GM18861 (cell line): ENCODE data around the gene SH3BP5.

Source experiments
- ATAC-seq: cut with Tn5 transposase; IDR thresholded peaks from one replicate; pipeline ENCODE4 v1.9.1; 2021; ENCODE audit not compliant: unreplicated experiment

SH3BP5 gene

DNA sequence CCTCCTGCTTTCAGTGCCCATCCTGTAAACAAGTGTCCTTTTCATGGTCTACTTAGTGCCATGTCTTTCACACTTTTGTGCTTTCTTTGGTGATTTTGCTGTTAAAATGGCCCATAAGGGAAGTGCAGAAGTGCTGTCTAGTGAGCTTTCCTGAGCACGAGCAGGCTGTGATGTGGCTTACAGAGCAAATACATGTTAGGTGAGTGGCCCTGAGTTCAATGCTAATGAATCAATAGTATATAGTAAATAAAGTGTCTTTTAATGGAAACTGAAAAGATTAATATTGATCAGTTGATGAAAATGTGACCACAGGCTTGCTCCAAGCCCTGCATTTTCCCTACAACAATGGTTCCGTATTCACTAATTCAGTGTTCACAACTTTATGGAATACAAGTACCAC lies 5.7 kb downstream of the SH3BP5 start:
- ATAC-seq: no peak

GRCh38 chr3:15326037-15326436 lies 6.3 kb downstream of the SH3BP5 start:
- no peak for ATAC-seq

DNA sequence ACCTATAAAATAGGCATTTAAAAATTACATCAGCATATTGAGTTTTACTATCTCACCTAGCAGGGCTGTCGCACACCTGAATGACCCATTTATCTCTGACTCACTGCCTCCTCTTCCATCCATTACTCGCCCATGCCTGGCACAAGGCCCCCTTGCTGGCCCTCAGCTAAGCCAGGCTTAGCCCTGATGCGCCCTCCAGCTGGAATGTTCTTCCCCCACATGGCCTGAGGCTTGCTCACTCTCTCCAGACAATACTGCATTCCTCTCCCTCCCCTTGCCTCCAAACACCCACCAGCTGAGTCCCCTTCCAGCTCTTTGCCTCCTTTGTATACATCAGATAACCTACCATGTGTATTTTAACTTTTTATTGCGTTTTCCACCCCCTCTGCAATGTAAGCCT lies 7.2 kb downstream of the SH3BP5 start:
- ATAC-seq: no peak

DNA sequence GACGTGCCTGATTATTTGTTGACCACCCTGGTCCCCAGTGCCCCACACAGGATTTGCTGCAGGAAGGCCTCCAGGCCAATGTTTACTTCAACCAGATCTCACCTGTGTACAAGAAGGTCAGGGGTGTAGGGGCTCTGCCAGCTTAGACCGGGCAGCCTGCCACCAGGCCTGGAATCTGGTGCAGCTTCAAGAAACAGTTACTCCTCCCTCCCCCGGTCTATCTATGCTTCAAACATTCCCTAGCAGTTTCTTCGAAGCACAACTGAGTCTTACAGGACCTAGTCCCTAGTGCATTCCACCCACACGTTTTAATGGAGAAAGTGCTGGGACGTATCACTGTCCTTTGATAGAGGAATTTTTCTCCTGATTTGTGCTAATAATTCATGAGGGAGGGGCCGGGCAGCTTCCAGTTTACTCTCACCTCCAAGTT lies 8.0 kb downstream of the SH3BP5 start:
- no peak for ATAC-seq

GRCh38 chr3:15323063-15323462 lies 9.3 kb downstream of the SH3BP5 start:
- ATAC-seq: no peak

- ATAC-seq: no peak
Measured at GRCh38 chr3:15321349-15321748, 11.0 kb downstream of the SH3BP5 start.

DNA sequence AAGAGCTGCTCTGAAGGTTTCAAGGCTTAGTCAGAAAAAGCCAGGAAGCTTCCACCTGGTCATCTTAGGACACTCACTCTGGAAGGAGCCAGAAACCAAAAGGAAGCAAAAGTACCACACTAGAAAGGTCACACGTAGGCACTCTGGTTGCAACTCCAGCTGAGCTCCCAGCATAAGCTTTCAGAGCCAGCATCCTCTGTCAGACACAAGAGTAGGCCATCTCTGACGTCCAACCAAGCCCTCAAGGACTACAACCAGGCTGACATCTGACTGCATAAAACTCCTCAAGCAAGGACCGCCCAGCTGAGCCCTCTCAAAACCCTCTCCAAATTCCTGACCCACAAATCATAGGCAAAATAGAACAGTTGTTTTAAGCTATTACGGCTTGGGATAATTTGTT lies 12.8 kb downstream of the SH3BP5 start:
- no peak for ATAC-seq

- no peak for ATAC-seq
Measured at GRCh38 chr3:15319136-15319535, 13.2 kb downstream of the SH3BP5 start.

DNA sequence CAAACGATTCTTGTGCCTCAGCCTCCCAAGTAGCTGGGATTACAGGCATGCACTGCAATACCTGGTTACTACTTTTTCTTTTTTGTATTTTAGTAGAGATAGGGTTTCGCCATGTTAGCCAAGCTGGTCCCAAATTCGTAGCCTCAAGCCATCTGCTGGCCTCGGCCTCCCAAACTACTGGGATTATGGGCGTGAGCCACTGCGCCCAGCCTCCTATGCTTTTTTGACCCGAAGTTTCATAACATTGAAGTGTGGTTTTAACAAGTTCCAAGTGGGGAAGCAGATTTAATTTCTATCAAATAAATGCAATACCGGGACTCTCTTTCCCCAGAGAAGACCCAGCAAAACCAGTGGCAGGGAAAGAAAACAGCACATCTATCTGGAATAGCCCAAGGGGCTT lies 13.7 kb downstream of the SH3BP5 start:
- no peak for ATAC-seq

DNA sequence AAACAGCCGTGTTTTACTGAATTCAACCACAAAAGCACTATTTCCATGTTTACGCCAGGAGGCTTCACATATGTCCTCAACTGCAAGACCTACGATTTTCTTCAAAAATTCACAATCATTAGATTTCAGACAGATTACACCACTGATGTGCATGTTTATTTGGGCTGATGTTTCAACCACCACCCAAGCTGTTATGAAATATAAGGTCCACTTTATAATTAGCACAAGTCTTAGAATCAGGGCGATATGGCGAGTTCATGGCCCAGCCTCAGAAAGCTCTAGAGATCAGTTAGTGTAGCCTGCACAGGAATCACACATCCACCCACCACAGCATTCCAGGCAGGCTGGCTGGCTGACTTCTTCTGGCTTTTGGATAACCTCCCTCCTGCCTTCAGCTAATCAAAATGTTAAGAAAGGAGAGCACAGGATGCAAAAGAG lies 15.4 kb downstream of the SH3BP5 start:
- ATAC-seq: no peak

DNA sequence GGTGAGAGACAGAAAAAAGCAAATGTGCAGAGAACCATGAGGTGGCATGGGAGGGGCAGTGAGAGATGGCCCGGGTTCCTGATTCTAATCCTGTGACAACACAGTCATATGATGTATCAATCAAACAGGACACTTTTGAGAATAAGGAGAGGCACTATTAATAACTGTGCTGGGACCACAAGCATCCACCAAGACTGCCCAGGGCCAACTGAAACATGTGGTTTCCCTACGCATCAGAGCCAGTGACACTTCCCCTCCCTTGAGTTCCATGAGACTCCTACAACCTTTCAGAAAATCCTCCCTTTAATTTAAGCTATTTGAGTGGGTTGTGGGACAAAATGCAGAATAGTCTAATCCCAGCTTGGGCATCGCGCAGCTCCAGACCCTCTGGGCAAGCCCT lies 17.4 kb downstream of the SH3BP5 start:
- no peak for ATAC-seq

GRCh38 chr3:15314276-15314675 lies 18.1 kb downstream of the SH3BP5 start:
- no peak for ATAC-seq

DNA sequence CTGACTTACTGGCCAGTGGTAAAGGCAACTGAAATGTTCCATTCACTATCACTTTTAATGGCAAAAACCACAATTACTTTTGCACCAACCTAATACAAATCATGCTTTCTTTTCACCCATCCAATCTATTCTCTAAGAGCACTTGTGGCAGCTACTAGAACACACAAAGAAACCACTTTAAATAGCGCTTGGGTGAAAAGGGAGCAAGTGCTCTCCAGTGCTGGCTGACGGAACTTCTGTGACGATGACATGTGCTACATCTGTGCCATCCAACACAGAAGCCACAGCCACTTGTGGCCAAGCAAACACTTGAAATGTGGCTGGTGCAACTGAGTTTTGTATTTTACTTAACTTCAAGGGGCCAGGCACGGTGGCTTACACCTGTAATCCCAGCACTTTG lies 18.9 kb downstream of the SH3BP5 start:
- no peak for ATAC-seq

DNA sequence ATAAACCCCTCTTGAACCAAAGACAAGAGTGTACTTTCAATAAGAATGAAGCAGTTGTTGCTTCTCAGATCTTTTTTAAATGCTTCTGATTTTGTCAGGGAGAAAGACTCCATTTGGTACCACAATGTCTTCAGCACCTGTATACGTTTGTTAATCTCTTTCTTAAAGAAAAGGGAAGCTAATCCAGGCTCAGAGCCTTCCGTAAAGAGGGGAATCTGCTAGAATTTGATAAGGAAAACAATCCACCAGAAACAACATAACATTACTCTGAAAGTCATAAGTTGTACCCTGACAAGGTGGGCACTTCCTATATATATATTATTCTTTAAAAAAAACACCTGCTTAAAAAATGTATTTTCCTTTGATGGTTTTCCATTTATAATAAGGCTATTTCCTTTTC lies 19.8 kb downstream of the SH3BP5 start:
- no peak for ATAC-seq

- ATAC-seq: peak; percentile 80
Measured at GRCh38 chr3:15310491-15311370, 21.7 kb downstream of the SH3BP5 start.

GRCh38 chr3:15309662-15310335 lies 22.6 kb downstream of the SH3BP5 start:
- ATAC-seq: no peak

GRCh38 chr3:15307580-15307979 lies 24.8 kb downstream of the SH3BP5 start:
- no peak for ATAC-seq

DNA sequence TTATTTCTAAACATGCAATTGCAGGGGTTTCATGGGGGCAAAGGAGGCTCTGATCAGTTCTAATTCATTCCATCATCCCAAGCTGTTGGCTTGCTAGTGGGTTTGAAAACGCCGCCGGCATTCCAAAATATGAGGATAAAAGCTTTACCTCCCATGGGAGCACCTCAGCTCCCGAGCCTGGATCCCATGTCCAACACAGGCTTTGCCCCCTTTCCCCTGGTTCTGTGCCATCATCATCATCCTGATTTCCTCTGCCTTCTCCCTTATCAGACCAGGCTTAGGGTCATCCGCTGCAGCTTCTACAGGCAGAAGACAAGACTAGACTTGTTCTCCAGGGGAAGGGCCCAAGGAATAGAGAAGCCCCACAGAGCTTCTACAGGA lies 25.4 kb downstream of the SH3BP5 start:
- no peak for ATAC-seq

DNA sequence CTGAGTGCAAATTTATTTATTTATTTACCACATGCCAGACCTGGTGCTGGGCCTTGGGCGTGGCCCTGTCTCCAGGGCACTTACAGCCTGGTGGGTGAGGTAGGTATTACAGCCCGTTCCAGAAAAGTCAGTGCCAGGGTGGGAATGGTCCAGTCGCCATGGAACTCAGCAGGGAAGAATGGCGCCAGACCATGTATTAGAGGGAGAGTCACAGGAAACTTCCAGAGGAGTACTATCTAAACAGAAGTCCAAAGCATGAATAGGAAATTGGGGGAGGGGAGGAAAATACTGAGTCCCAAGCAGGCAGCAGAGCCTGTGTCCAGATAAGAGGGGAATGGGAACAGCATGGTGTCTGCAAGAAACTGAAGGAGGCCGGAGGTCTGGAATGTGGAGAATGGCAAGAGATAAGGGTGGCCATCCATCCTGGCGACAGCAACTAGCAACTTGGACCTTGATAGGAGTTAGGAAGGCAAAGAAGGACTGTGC lies 27.0 kb downstream of the SH3BP5 start:
- no peak for ATAC-seq

DNA sequence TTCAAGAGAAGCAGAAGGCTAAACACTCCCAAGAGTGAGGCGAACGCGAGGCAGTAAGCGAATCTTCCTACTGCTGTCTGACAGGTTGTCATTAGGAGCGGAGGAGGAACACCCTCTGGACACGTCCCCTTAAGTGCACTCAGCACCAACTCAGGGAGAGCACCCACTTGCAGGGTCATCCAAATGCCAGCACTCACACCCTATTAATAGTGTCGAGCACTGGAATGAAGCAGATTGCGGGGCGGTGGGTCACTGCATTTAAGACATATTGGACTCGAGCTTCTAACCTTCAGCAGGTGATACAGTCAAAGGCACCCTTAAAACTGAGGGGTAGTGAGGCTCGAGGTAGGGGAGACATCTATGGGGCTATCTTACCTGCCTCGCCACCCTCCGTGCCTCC lies 28.7 kb downstream of the SH3BP5 start:
- no peak for ATAC-seq

DNA sequence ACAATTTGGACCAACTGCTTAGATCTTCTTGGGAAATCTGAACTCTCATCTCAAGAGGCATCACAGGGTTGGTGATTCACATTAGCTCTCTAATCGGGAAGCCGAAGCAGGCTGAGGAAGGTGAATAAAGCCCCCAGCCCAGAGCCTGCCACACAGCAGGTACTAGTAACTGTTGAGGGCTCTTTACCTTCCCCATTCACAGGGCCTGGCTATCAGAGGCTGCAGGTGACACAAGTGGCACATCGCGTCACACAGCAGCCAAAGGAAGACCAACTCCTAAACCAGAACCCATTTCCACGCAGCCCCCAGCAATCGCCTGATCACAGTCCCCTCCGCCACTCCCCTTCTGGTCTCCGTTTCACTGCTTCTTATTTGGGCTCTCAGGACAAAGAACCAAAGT lies 29.2 kb downstream of the SH3BP5 start:
- no peak for ATAC-seq

GRCh38 chr3:15301761-15302160 lies 30.6 kb downstream of the SH3BP5 start:
- no peak for ATAC-seq
